WTC11 (cell line): ENCODE data around the gene CDH20. TPM values are rescaled to one million over a fixed set of nuclear protein-coding genes. Genes with fewer than 3 reads are reported as not detected.

Experiments used
- ATAC-seq: fragments of 200-7000 bp; cut with Tn5 transposase; 2 replicates; pipeline ENCODE4 v1.10.0; 2021; ENCODE audit warnings: mild to moderate bottlenecking, moderate library complexity
- CTCF ChIA-PET: fragments of 300-600 bp; sonication (Branson Sonifier 250); formaldehyde crosslinking; loops from one replicate; lab custom pipeline; 2021; ENCODE audit warnings: antibody characterized with exemption; lab: Charles Lee
- POLR2A ChIA-PET: fragments of 350-600 bp; sonication (Branson Sonifier 250); formaldehyde crosslinking; loops from one replicate; lab custom pipeline; 2021; ENCODE audit warnings: antibody characterized with exemption; lab: Charles Lee
- DNase-seq: peaks from one replicate; pipeline ENCODE4 v3.0.0; 2021; ENCODE audit warnings: low spot score
- H3K27ac Mint-ChIP-seq: 2 replicates; pipeline ENCODE4 v1.8.0; 2021; ENCODE audit warnings: mixed read lengths
- H3K27me3 Mint-ChIP-seq: 2 replicates; pipeline ENCODE4 v1.8.0; 2021; ENCODE audit warnings: low read depth, mild to moderate bottlenecking, moderate library complexity, mixed read lengths
- H3K36me3 Mint-ChIP-seq: 2 replicates; pipeline ENCODE4 v1.8.0; 2021; ENCODE audit warnings: mixed read lengths
- H3K4me1 Mint-ChIP-seq: 2 replicates; pipeline ENCODE4 v1.8.0; 2022; ENCODE audit warnings: mixed read lengths
- H3K4me3 Mint-ChIP-seq: 2 replicates; pipeline ENCODE4 v1.8.0; 2021; ENCODE audit warnings: mild to moderate bottlenecking, moderate library complexity, mixed read lengths
- H3K9me3 Mint-ChIP-seq: 2 replicates; pipeline ENCODE4 v1.8.0; 2021; ENCODE audit warnings: mixed read lengths
- CBFB ChIP-seq: sonication (generic); formaldehyde crosslinking; IDR thresholded peaks from 2 replicates; pipeline ENCODE4 v1.8.1; 2022; ENCODE audit warnings: mild to moderate bottlenecking, low read depth, missing genetic modification reagents
- CREB1 ChIP-seq: sonication (generic); formaldehyde crosslinking; IDR thresholded peaks from 2 replicates; pipeline ENCODE4 v1.8.0; 2023; ENCODE audit warnings: mild to moderate bottlenecking, missing genetic modification reagents
- HMGA2 ChIP-seq: fragments of 250-450 bp; sonication (Bioruptor Pico); IDR thresholded peaks from 2 replicates; pipeline ENCODE4 v1.4.0; 2021; ENCODE audit warnings: mild to moderate bottlenecking, moderate library complexity
- SMAD4 ChIP-seq: sonication (generic); formaldehyde crosslinking; IDR thresholded peaks from 2 replicates; pipeline ENCODE4 v1.8.0; 2022; ENCODE audit warnings: mild to moderate bottlenecking, missing genetic modification reagents
- ZNF138 ChIP-seq: sonication (generic); formaldehyde crosslinking; conservative IDR thresholded peaks from 2 replicates; pipeline ENCODE4 v1.8.1; 2022; ENCODE audit warnings: mild to moderate bottlenecking, moderate library complexity, missing genetic modification reagents
- ZNF232 ChIP-seq: sonication (generic); formaldehyde crosslinking; IDR thresholded peaks from 2 replicates; pipeline ENCODE4 v1.8.0; 2022; ENCODE audit warnings: mild to moderate bottlenecking, missing genetic modification reagents
- total RNA-seq: library from RNA; stranded (reverse); gene quantifications from 3 replicates; pipeline ENCODE4 v1.2.3, GENCODE V29; 2021
- TF ChIP-seq, protein P1 (sequence below): fragments of 250-450 bp; sonication (Bioruptor Pico); IDR thresholded peaks from 2 replicates; pipeline ENCODE4 v1.9.0; 2021; ENCODE audit warnings: mild to moderate bottlenecking, borderline replicate concordance
- TF ChIP-seq, protein P2 (sequence below): sonication (generic); formaldehyde crosslinking; conservative IDR thresholded peaks from 2 replicates; pipeline ENCODE4 v1.8.1; 2023; ENCODE audit warnings: mild to moderate bottlenecking, low read depth, missing genetic modification reagents, moderate library complexity
- TF ChIP-seq, protein P3 (sequence below): sonication (generic); formaldehyde crosslinking; IDR thresholded peaks from 2 replicates; pipeline ENCODE4 v1.8.1; 2022; ENCODE audit warnings: mild to moderate bottlenecking, moderate library complexity, missing genetic modification reagents
- TF ChIP-seq, protein P4 (sequence below): fragments of 250-450 bp; sonication (Bioruptor Pico); IDR thresholded peaks from 2 replicates; pipeline ENCODE4 v2.1.2; 2022; ENCODE audit warnings: mild to moderate bottlenecking, moderate library complexity

Gene CDH20
- total RNA-seq, 1 experiment from 2014 or later, result 0.39 TPM

DNA sequence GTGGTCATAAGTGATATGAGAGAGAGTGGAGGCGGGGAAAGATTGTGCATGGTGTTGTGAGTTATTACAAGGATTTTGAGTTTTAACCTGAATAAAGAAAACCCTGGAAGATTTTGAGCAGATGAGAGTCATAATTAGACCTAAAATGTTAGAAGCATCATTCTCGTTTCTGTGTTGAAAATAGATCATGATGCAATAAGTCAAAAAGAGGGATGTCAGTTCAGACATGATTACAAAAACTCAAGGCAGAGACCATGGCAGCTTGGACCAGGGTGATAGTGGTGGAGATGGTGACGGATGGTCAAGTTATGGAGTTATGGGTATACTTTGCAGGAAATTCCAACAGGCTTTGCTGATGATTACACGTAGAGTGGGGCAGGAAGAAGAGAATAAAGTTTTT lies 267.2 kb downstream of the CDH20 start:
- ChIA-PET CTCF (interaction anchor here (2.0 kb wide), 1 partner anchor 18 kb away, joined by 4 read pairs; no protein-coding TSS in a partner anchor), POLR2A (no interaction called here)
- TF ChIP-seq CBFB (CRISPR knock-in tag), result no peak
- TF ChIP-seq, protein P1, sequence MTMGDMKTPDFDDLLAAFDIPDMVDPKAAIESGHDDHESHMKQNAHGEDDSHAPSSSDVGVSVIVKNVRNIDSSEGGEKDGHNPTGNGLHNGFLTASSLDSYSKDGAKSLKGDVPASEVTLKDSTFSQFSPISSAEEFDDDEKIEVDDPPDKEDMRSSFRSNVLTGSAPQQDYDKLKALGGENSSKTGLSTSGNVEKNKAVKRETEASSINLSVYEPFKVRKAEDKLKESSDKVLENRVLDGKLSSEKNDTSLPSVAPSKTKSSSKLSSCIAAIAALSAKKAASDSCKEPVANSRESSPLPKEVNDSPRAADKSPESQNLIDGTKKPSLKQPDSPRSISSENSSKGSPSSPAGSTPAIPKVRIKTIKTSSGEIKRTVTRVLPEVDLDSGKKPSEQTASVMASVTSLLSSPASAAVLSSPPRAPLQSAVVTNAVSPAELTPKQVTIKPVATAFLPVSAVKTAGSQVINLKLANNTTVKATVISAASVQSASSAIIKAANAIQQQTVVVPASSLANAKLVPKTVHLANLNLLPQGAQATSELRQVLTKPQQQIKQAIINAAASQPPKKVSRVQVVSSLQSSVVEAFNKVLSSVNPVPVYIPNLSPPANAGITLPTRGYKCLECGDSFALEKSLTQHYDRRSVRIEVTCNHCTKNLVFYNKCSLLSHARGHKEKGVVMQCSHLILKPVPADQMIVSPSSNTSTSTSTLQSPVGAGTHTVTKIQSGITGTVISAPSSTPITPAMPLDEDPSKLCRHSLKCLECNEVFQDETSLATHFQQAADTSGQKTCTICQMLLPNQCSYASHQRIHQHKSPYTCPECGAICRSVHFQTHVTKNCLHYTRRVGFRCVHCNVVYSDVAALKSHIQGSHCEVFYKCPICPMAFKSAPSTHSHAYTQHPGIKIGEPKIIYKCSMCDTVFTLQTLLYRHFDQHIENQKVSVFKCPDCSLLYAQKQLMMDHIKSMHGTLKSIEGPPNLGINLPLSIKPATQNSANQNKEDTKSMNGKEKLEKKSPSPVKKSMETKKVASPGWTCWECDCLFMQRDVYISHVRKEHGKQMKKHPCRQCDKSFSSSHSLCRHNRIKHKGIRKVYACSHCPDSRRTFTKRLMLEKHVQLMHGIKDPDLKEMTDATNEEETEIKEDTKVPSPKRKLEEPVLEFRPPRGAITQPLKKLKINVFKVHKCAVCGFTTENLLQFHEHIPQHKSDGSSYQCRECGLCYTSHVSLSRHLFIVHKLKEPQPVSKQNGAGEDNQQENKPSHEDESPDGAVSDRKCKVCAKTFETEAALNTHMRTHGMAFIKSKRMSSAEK (CRISPR knock-in tag), result no peak
- TF ChIP-seq, protein P2, sequence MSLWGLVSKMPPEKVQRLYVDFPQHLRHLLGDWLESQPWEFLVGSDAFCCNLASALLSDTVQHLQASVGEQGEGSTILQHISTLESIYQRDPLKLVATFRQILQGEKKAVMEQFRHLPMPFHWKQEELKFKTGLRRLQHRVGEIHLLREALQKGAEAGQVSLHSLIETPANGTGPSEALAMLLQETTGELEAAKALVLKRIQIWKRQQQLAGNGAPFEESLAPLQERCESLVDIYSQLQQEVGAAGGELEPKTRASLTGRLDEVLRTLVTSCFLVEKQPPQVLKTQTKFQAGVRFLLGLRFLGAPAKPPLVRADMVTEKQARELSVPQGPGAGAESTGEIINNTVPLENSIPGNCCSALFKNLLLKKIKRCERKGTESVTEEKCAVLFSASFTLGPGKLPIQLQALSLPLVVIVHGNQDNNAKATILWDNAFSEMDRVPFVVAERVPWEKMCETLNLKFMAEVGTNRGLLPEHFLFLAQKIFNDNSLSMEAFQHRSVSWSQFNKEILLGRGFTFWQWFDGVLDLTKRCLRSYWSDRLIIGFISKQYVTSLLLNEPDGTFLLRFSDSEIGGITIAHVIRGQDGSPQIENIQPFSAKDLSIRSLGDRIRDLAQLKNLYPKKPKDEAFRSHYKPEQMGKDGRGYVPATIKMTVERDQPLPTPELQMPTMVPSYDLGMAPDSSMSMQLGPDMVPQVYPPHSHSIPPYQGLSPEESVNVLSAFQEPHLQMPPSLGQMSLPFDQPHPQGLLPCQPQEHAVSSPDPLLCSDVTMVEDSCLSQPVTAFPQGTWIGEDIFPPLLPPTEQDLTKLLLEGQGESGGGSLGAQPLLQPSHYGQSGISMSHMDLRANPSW (CRISPR knock-in tag), result no peak
- no peak for TF ChIP-seq HMGA2
- TF ChIP-seq, protein P3, sequence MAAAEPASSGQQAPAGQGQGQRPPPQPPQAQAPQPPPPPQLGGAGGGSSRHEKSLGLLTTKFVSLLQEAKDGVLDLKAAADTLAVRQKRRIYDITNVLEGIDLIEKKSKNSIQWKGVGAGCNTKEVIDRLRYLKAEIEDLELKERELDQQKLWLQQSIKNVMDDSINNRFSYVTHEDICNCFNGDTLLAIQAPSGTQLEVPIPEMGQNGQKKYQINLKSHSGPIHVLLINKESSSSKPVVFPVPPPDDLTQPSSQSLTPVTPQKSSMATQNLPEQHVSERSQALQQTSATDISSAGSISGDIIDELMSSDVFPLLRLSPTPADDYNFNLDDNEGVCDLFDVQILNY (CRISPR knock-in tag), result no peak
- no peak for TF ChIP-seq SMAD4 (CRISPR knock-in tag)
- TF ChIP-seq CREB1, result no peak
- DNase-seq (no peak), ATAC-seq (no peak)
- Mint-ChIP-seq H3K27me3 (no peaks in the 10 kb centered on the region; the same call in 1 of the 2 replicates), H3K4me3 (no peak overlapping the region), H3K9me3 (peaks cover 12% of the 10 kb centered on the region), H3K27ac (no peak overlapping the region), H3K4me1 (peaks cover 32% of the 10 kb centered on the region), H3K36me3 (peaks cover 10% of the 10 kb centered on the region)

DNA sequence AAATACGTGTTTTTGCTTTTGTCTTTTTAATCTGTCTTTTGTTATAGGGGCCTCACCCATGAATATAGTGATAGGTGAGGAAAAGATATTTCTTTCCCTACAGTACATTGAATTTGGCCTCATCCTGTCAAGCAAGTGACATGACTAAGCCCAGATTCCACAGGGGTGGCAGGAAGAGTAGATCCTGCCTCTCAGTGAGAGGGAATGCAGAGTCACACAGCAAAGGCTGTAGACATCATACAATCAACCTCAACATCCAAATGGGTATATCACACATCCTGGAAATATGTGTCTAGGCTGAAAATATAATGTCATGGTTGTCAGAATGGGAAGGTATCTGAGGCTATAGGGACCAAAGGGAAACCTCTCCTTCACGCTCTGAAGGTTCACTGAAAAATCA lies 269.6 kb downstream of the CDH20 start:
- CTCF ChIA-PET, result no interaction called here
- H3K27ac Mint-ChIP-seq, result no peak overlapping the region
- no peak for ATAC-seq

More for the DNA sequence above, 269.6 kb downstream of the CDH20 start:
- peaks cover 5% of the 10 kb centered on the region; the same call in 1 of the 2 replicates for H3K36me3 Mint-ChIP-seq
- no peak overlapping the region for H3K4me3 Mint-ChIP-seq
- DNase-seq, result no peak
- H3K27me3 Mint-ChIP-seq, result no peaks in the 10 kb centered on the region; the same call in 1 of the 2 replicates
- H3K9me3 Mint-ChIP-seq, result peaks cover 4% of the 10 kb centered on the region
- POLR2A ChIA-PET, result no interaction called here
- no peak for TF ChIP-seq ZNF138 (CRISPR knock-in tag)
- no peak for TF ChIP-seq ZNF232 (CRISPR knock-in tag)
- TF ChIP-seq, protein P4, sequence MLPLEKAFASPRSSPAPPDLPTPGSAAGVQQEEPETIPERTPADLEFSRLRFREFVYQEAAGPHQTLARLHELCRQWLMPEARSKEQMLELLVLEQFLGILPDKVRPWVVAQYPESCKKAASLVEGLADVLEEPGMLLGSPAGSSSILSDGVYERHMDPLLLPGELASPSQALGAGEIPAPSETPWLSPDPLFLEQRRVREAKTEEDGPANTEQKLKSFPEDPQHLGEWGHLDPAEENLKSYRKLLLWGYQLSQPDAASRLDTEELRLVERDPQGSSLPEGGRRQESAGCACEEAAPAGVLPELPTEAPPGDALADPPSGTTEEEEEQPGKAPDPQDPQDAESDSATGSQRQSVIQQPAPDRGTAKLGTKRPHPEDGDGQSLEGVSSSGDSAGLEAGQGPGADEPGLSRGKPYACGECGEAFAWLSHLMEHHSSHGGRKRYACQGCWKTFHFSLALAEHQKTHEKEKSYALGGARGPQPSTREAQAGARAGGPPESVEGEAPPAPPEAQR, result no peak
- TF ChIP-seq, all 79 proteins: peak for 0
- H3K4me1 Mint-ChIP-seq, result peaks cover 55% of the 10 kb centered on the region
